Endothelial cell of umbilical vein (primary cell): ENCODE measurements around the gene BABAM2. TPM values are rescaled to one million over a fixed set of nuclear protein-coding genes. Genes with fewer than 3 reads are reported as not detected.

Experiments
- BruUV-seq: library from RNA; stranded (reverse); fragments of 400-500 nt; replicated peaks from 2 replicates; lab custom pipeline; 2021; lab: Mats Ljungman, UMichigan
- CTCF ChIA-PET: fragments of 300-600, 350-600 bp; sonication (Branson Sonifier 250); formaldehyde crosslinking; loops from one replicate; lab custom pipeline; 2021; ENCODE audit warnings: antibody characterized with exemption, inconsistent platforms; lab: Charles Lee
- POLR2A ChIA-PET: fragments of 300-600, 350-600 bp; sonication (Branson Sonifier 250); formaldehyde crosslinking; loops from one replicate; lab custom pipeline; 2021; ENCODE audit warnings: antibody characterized with exemption, inconsistent platforms; lab: Charles Lee
- DNase-seq: peaks from one replicate; pipeline ENCODE4 v3.0.0-alpha.2; 2011; ENCODE audit warnings: low read depth, low spot score
- FAIRE-seq: peaks from 2 replicates; lab custom pipeline; 2011; peaks lifted over from hg19 to GRCh38; lab: Jason Lieb, UNC
- H2AFZ ChIP-seq: 2 replicates; pipeline ENCODE4 v1.6.0; 2012; ENCODE audit warnings: low read depth, low read length, control low read depth, inconsistent platforms
- H3K27ac ChIP-seq: 2 replicates; pipeline ENCODE4 v1.5.1; 2011; ENCODE audit warnings: low read depth, mild to moderate bottlenecking, control low read depth, low read length, moderate library complexity; ENCODE audit not compliant: insufficient read depth
- H3K27me3 ChIP-seq, 2 experiments: 2 replicates each; pipeline versions ENCODE4 v1.6.0 to v1.6.1; 2011; ENCODE audit warnings: low read length in 2 of 2, mixed read lengths in 1 of 2; ENCODE audit not compliant: control insufficient read depth in 2 of 2, insufficient read depth in 2 of 2
- H3K36me3 ChIP-seq, 2 experiments: 2 replicates in 1 of 2; 3 replicates in 1 of 2; pipeline ENCODE4 v1.5.1; 2011; ENCODE audit warnings: low read length in 2 of 2, mild to moderate bottlenecking in 1 of 2, moderate library complexity in 1 of 2; ENCODE audit not compliant: control insufficient read depth in 2 of 2, insufficient read depth in 2 of 2; ENCODE audit errors: extremely low read depth in 1 of 2
- H3K4me1 ChIP-seq: 3 replicates; pipeline ENCODE4 v1.5.1; 2011; ENCODE audit warnings: mild to moderate bottlenecking, low read length; ENCODE audit not compliant: control insufficient read depth, insufficient read depth; ENCODE audit errors: extremely low read depth
- H3K4me2 ChIP-seq: 2 replicates; pipeline ENCODE4 v1.6.1; 2011; ENCODE audit warnings: low read length, control low read depth, mixed read lengths; ENCODE audit not compliant: insufficient read depth
- H3K4me3 ChIP-seq, 3 experiments: fragments of 200-600 bp in 1 of 3; sonication (generic), shearing (Covaris generic) in 1 of 3; replicated peaks in 1 of 3; 2 replicates each; pipeline ENCODE4 v1.5.1; 2011 to 2016; ENCODE audit warnings: control low read depth in 3 of 3, low read length in 3 of 3, mild to moderate bottlenecking in 2 of 3, inconsistent platforms in 1 of 3, low read depth in 1 of 3, moderate library complexity in 1 of 3; ENCODE audit not compliant: insufficient read depth in 1 of 3
- H3K79me2 ChIP-seq: 2 replicates; pipeline ENCODE4 v1.6.0; 2012; ENCODE audit warnings: low read length, inconsistent platforms; ENCODE audit not compliant: control insufficient read depth, insufficient read depth
- H3K9ac ChIP-seq: replicated peaks from 2 replicates; pipeline ENCODE3; 2011; ENCODE audit warnings: low read length, control low read depth; ENCODE audit not compliant: insufficient read depth; ENCODE audit errors: extremely low read depth
- H3K9me1 ChIP-seq: replicated peaks from 3 replicates; pipeline ENCODE4 v1.6.0; 2011; ENCODE audit warnings: mild to moderate bottlenecking, low read length; ENCODE audit not compliant: control insufficient read depth, insufficient read depth; ENCODE audit errors: extremely low read depth
- H3K9me3 ChIP-seq: replicated peaks from 2 replicates; pipeline ENCODE4 v1.5.1; 2012; ENCODE audit warnings: low read length, inconsistent platforms; ENCODE audit not compliant: control insufficient read depth, insufficient read depth
- H4K20me1 ChIP-seq: replicated peaks from 2 replicates; pipeline ENCODE3; 2011; ENCODE audit warnings: mild to moderate bottlenecking, low read length; ENCODE audit not compliant: control insufficient read depth, insufficient read depth; ENCODE audit errors: extremely low read depth
- CTCF ChIP-seq, 2 donors: IDR thresholded peaks; 1 replicate in 1 of 2; 2 replicates in 1 of 2; pipeline ENCODE4 v1.5.1; 2011; ENCODE audit warnings: low read length in 2 of 2, mild to moderate bottlenecking in 2 of 2, moderate library complexity in 2 of 2, control low read depth in 1 of 2, inconsistent platforms in 1 of 2, low read depth in 1 of 2; ENCODE audit not compliant: insufficient read depth in 1 of 2; ENCODE audit errors: extremely low read depth in 1 of 2
- EZH2 ChIP-seq: IDR thresholded peaks from 2 replicates; pipeline ENCODE4 v1.6.1; 2012; ENCODE audit warnings: borderline replicate concordance, low read depth, mild to moderate bottlenecking, moderate library complexity, low read length, inconsistent platforms; ENCODE audit not compliant: severe bottlenecking
- FOS ChIP-seq: IDR thresholded peaks from 2 replicates; pipeline ENCODE4 v1.6.1; 2011; ENCODE audit warnings: mild to moderate bottlenecking, low read length, moderate library complexity, borderline replicate concordance; ENCODE audit not compliant: insufficient read depth
- GATA2 ChIP-seq: IDR thresholded peaks from 2 replicates; pipeline ENCODE4 v1.7.0; 2011; ENCODE audit warnings: low read depth, mild to moderate bottlenecking, moderate library complexity, mixed read lengths, low read length; ENCODE audit not compliant: insufficient read length, insufficient read depth
- JUN ChIP-seq: IDR thresholded peaks from 2 replicates; pipeline ENCODE4 v1.6.1; 2011; ENCODE audit warnings: borderline replicate concordance, low read depth; ENCODE audit not compliant: insufficient read length, insufficient read depth
- MYC ChIP-seq: IDR thresholded peaks from one replicate; pipeline ENCODE4 v1.6.1; 2011; ENCODE audit warnings: mild to moderate bottlenecking, low read depth, low read length
- POLR2A ChIP-seq: IDR thresholded peaks from 2 replicates; pipeline ENCODE4 v1.6.1; 2012; ENCODE audit warnings: low read depth, mild to moderate bottlenecking, control low read depth, low read length
- POLR2AphosphoS5 ChIP-seq: IDR thresholded peaks from 2 replicates; pipeline ENCODE4 v1.6.1; 2012; ENCODE audit warnings: low read depth, mild to moderate bottlenecking, control low read depth, low read length, moderate library complexity; ENCODE audit not compliant: insufficient read depth
- dilution Hi-C: fragments of 300-500 bp; cut with MboI; formaldehyde crosslinking; loops from one replicate; pipeline ENCODE4 v1.15.0; 2019; ENCODE audit warnings: low sequenced_read_pairs; ENCODE audit not compliant: extremely low pct_ligation_motif_present
- intact Hi-C: fragments of 100-400 bp; cut with micrococcal nuclease; formaldehyde crosslinking; loops from one replicate; pipeline ENCODE4 v1.10.0; 2022
- polyA plus RNA-seq, 4 experiments: library from polyadenylated mRNA; depleted of rRNA in 3 of 4; stranded (reverse) in 3 of 4; unstranded in 1 of 4; fragments of >200 nt; gene quantifications; 2 replicates each; pipeline versions ENCODE4 v1.2.1 to v1.2.3, GENCODE V29; 2011 to 2012; ENCODE audit warnings: missing spikeins in 1 of 4
- total RNA-seq: library from RNA; stranded (reverse); gene quantifications from 2 replicates; pipeline ENCODE4 v1.2.3, GENCODE V29; 2021
- TF ChIP-seq, protein P1 (sequence below): IDR thresholded peaks from 2 replicates; pipeline ENCODE4 v1.6.1; 2011; ENCODE audit not compliant: insufficient read depth, insufficient read length

The BABAM2 gene
- total and polyA plus RNA-seq, 2 donors (not counting 3 experiments of a cell fraction or from before 2014, with no cell fraction given), result 19.9 to 27.6 TPM

- POLR2A ChIA-PET, result no interaction called here
- BruUV-seq, result no TSS peak
- no peaks in the 10 kb centered on the region for H3K27me3 ChIP-seq
These were observed 407.9 kb downstream of the BABAM2 start for GRCh38 chr2:28298406-28298805.

More at GRCh38 chr2:28298406-28298805, 407.9 kb downstream of the BABAM2 start:
- H3K4me2 ChIP-seq, result no peak overlapping the region
- H3K79me2 ChIP-seq, result no peaks in the 10 kb centered on the region
- no peak overlapping the region for H3K9ac ChIP-seq
- no peak overlapping the region for H3K4me3 ChIP-seq
- H4K20me1 ChIP-seq, result no peaks in the 10 kb centered on the region
- no peak overlapping the region for H2AFZ ChIP-seq
- TF ChIP-seq MYC, result no peak
- no peak for TF ChIP-seq POLR2A
- no peak for TF ChIP-seq GATA2
- TF ChIP-seq FOS, result no peak
- no peak for TF ChIP-seq JUN
- TF ChIP-seq EZH2, result no peak
- TF ChIP-seq, protein P1, sequence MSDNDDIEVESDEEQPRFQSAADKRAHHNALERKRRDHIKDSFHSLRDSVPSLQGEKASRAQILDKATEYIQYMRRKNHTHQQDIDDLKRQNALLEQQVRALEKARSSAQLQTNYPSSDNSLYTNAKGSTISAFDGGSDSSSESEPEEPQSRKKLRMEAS, result no peak
- TF ChIP-seq CTCF (IDR thresholded peaks at IDR 0.05; ENCODE audit: extremely low read depth in 1 of 2, insufficient read depth in 1 of 2, low read depth in 1 of 2, low read length in 2 of 2), result no peak
- TF ChIP-seq POLR2AphosphoS5, result no peak
- CTCF ChIA-PET, result interaction anchor here (0.7 kb wide), 1 partner anchor 24 kb away, joined by 3 read pairs; no protein-coding TSS in a partner anchor
- no peaks in the 10 kb centered on the region for H3K36me3 ChIP-seq
- peaks cover 5% of the 10 kb centered on the region for H3K4me1 ChIP-seq
- intact Hi-C loops, result no loop called here
- dilution Hi-C loops, result no loop called here
- no peak for FAIRE-seq
- no peak overlapping the region for H3K27ac ChIP-seq
- H3K9me1 ChIP-seq, result no peaks in the 10 kb centered on the region
- H3K9me3 ChIP-seq, result no peaks in the 10 kb centered on the region
- no peak for DNase-seq
